Measurements from ENCODE around the gene SUSD6. TPM values are rescaled to one million over a fixed set of nuclear protein-coding genes. Genes with fewer than 3 reads are reported as not detected.

SUSD6 gene
- total RNA-seq, 2 donors from 2014 or later = 24.6 to 25.1 TPM

DNA sequence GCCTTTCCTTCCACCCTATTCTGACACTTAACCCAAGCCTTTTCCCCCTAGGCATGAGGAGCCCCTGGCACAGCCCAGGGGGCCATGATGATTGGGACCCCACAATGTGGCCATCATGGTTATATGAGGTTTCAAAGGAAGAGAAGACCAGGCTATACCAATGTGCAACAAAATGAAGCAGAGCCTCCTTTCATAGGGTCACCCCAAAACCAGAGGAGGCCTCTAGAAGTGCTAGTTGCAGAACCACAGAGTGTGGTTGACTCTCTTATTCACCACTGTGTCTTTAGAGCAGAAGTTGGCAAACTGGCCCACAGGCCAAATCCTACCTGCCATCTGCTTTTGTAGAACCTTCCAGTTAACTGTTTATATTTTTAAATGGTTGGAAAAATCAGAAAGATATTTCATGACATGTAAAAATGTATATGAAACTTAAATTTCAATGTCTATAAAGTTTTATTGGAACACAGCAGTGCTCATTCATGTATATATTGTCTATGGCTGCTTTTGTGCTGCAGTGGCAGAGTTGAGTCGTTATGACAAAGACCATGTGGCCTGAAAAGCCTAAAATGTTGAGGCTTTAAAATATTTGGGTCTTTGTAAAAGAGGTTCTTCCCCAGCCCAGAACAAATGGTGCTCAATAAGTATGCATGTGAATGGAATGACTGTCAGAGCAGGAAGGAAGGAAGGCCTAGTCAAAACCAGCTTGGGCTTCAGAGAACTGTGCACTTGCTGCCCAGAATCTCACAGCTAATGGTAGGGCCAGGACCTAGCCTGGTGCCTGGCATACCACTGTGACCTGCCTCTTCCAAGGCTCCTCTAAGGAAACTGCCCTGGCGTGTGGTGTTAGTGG lies 49.2 kb downstream of the SUSD6 start:
- H3K27ac ChIP-seq = no peak overlapping the region
- H3K4me1 ChIP-seq = peaks cover 70% of the 10 kb centered on the region
- H3K27me3 ChIP-seq = no peaks in the 10 kb centered on the region
- H3K4me3 ChIP-seq = no peak overlapping the region
- no peaks in the 10 kb centered on the region for H3K9me3 ChIP-seq
- ATAC-seq = no peak
- DNase-seq = no peak
- 94 to 100% methylated on average over 2 of the region's 2 CpGs for WGBS, 2 donors
- intact Hi-C loops (cut with DNase I) = loop anchor here (10.0 kb wide), 1 partner anchor 46 kb away; the partner anchor contains the start of gene SUSD6
- TF ChIP-seq CTCF (IDR thresholded peaks at IDR 0.05) = no peak
- no peak for TF ChIP-seq POLR2A (IDR thresholded peaks at IDR 0.05)
- H3K36me3 ChIP-seq (replicated peaks in 1 of 2; ENCODE audit: insufficient read depth in 1 of 2, low read depth in 2 of 2) = no peaks in the 10 kb centered on the region

- H3K27ac ChIP-seq = peak overlapping the region in 1 of 4 donors; percentile 64
- H3K4me1 ChIP-seq = peaks cover 76% of the 10 kb centered on the region
- 45 to 52% methylated on average over 1 of the region's 1 CpG for WGBS, 2 donors
Observed at GRCh38 chr14:69661194-69661537, 49.8 kb downstream of the SUSD6 start.

GRCh38 chr14:69662636-69663299 lies 51.4 kb downstream of the SUSD6 start:
- no peaks in the 10 kb centered on the region for H3K9me3 ChIP-seq
- peak overlapping the region in 3 of 4 donors; percentile 29 to 64 (median 49) for H3K27ac ChIP-seq
- H3K4me3 ChIP-seq = no peak overlapping the region
- DNase-seq (no peak), ATAC-seq (no peak)
- no peak for TF ChIP-seq POLR2A (IDR thresholded peaks at IDR 0.05)
- TF ChIP-seq CTCF (IDR thresholded peaks at IDR 0.05) = no peak
- WGBS, 2 donors = 82 to 91% methylated on average over 1 of the region's 1 CpG
- peaks cover 77% of the 10 kb centered on the region for H3K4me1 ChIP-seq
- H3K36me3 ChIP-seq (replicated peaks in 1 of 2; ENCODE audit: insufficient read depth in 1 of 2, low read depth in 2 of 2) = no peaks in the 10 kb centered on the region
- intact Hi-C loops (cut with DNase I) = loop anchor here (10.0 kb wide), 1 partner anchor 48 kb away; the partner anchor contains the start of gene SUSD6
- H3K27me3 ChIP-seq = no peaks in the 10 kb centered on the region

More at GRCh38 chr14:69661194-69661537, 49.8 kb downstream of the SUSD6 start:
- DNase-seq (no peak), ATAC-seq (no peak)
- TF ChIP-seq CTCF (IDR thresholded peaks at IDR 0.05) (no peak), POLR2A (IDR thresholded peaks at IDR 0.05) (no peak)
- intact Hi-C loops (cut with DNase I) = loop anchor here (10.0 kb wide), 1 partner anchor 46 kb away; the partner anchor contains the start of gene SUSD6
- H3K36me3 ChIP-seq (replicated peaks in 1 of 2; ENCODE audit: insufficient read depth in 1 of 2, low read depth in 2 of 2) = no peaks in the 10 kb centered on the region
- H3K27me3 ChIP-seq = no peaks in the 10 kb centered on the region
- no peaks in the 10 kb centered on the region for H3K9me3 ChIP-seq
- H3K4me3 ChIP-seq = no peak overlapping the region

DNA sequence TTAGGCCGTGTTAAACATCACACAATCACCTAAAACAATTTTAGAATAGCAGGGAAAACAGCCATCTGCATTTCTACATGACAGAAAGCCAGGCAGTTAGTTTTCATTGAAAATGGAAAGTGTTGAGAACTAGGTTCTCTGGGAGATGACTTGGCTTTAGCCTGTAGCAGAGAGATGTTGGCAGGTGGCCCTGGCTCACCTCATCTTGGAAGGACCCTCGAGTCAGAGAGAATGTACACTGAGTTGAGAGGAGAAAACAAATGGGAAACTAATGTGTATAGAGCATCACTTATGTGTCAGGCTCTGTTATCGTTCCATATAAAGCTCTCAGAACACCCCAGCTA lies 51.9 kb downstream of the SUSD6 start:
- peak in 1 of 4 donors; percentile 31 for DNase-seq
- ATAC-seq = no peak
- WGBS, 2 donors = 27% methylated on average over 3 of the region's 3 CpGs

More for the DNA sequence above, 51.9 kb downstream of the SUSD6 start:
- peak overlapping the region in 3 of 4 donors; percentile 29 to 64 (median 49) for H3K27ac ChIP-seq
- TF ChIP-seq CTCF (IDR thresholded peaks at IDR 0.05) = no peak
- TF ChIP-seq POLR2A (IDR thresholded peaks at IDR 0.05) = no peak
- H3K9me3 ChIP-seq = no peaks in the 10 kb centered on the region
- no peaks in the 10 kb centered on the region for H3K36me3 ChIP-seq (replicated peaks in 1 of 2; ENCODE audit: insufficient read depth in 1 of 2, low read depth in 2 of 2)
- H3K4me3 ChIP-seq = no peak overlapping the region
- intact Hi-C loops (cut with DNase I) = loop anchor here (10.0 kb wide), 1 partner anchor 48 kb away; the partner anchor contains the start of gene SUSD6
- no peaks in the 10 kb centered on the region for H3K27me3 ChIP-seq
- H3K4me1 ChIP-seq = peaks cover 74% of the 10 kb centered on the region
